SU-DHL-6 (cell line): ENCODE data around the gene FFAR4.

Experiments used
- H2AFZ ChIP-seq: fragments of 200-600 bp; sonication (generic); 2 replicates; pipeline ENCODE4 v1.6.1; 2014; ENCODE audit warnings: low read depth, mild to moderate bottlenecking, moderate library complexity, mixed read lengths, antibody characterized with exemption, low read length; ENCODE audit not compliant: severe bottlenecking
- H3F3A ChIP-seq: fragments of 200-600 bp; shearing (Covaris generic); 2 replicates; pipeline ENCODE4 v1.6.0; 2016; ENCODE audit warnings: antibody characterized with exemption, mild to moderate bottlenecking; ENCODE audit not compliant: insufficient read depth
- H3K27ac ChIP-seq: fragments of 200-600 bp; sonication (generic); 2 replicates; pipeline ENCODE4 v1.5.1; 2016; ENCODE audit warnings: low read depth, mild to moderate bottlenecking, low read length, moderate library complexity, mixed read lengths
- H3K27me3 ChIP-seq: fragments of 200-600 bp; sonication (generic), shearing (Covaris generic); 2 replicates; pipeline ENCODE4 v1.6.0; 2014; ENCODE audit warnings: mild to moderate bottlenecking, low read length
- H3K36me3 ChIP-seq: fragments of 200-600 bp; sonication (generic); 2 replicates; pipeline ENCODE4 v1.6.1; 2014; ENCODE audit warnings: mild to moderate bottlenecking, low read length, mixed read lengths
- H3K4me2 ChIP-seq: fragments of 300-600, 200-600 bp; shearing (Covaris generic), sonication (generic); 2 replicates; pipeline ENCODE4 v1.6.0; 2014; ENCODE audit warnings: low read length, low read depth, mild to moderate bottlenecking; ENCODE audit not compliant: poor library complexity, severe bottlenecking
- H3K4me3 ChIP-seq: fragments of 200-600 bp; sonication (generic); 2 replicates; pipeline ENCODE4 v1.5.1; 2014; ENCODE audit warnings: antibody characterized with exemption, low read length, mild to moderate bottlenecking, mixed read lengths; ENCODE audit not compliant: insufficient read depth, poor library complexity, severe bottlenecking
- H3K79me2 ChIP-seq: fragments of 200-600 bp; sonication (generic); 2 replicates; pipeline ENCODE4 v1.6.1; 2014; ENCODE audit warnings: mild to moderate bottlenecking, low read length, moderate library complexity; ENCODE audit not compliant: insufficient read depth
- H3K9ac ChIP-seq: fragments of 200-600 bp; sonication (generic); 2 replicates; pipeline ENCODE4 v1.7.0; 2014; ENCODE audit warnings: mild to moderate bottlenecking, low read length
- H3K9me2 ChIP-seq: fragments of 200-600 bp; sonication (generic); replicated peaks from 2 replicates; pipeline ENCODE4 v1.6.1; 2014; ENCODE audit warnings: low read length; ENCODE audit not compliant: insufficient read depth
- H3K9me3 ChIP-seq: fragments of 200-600 bp; sonication (generic); 2 replicates; pipeline ENCODE4 v1.6.1; 2014; ENCODE audit warnings: low read length, mixed read lengths; ENCODE audit not compliant: insufficient read depth
- H4K20me1 ChIP-seq: fragments of 200-600 bp; sonication (generic); 2 replicates; pipeline ENCODE4 v1.6.1; 2014; ENCODE audit warnings: low read depth, mild to moderate bottlenecking, antibody characterized with exemption, low read length, moderate library complexity, mixed read lengths
- EZH2phosphoT487 ChIP-seq: fragments of 200-600 bp; sonication (generic), shearing (Covaris generic); conservative IDR thresholded peaks from 2 replicates; pipeline ENCODE4 v1.6.1; 2018; ENCODE audit warnings: mild to moderate bottlenecking, antibody characterized with exemption, low read length, moderate library complexity, mixed read lengths
- TF ChIP-seq, protein P1 (sequence below): fragments of 200-600 bp; sonication (generic); IDR thresholded peaks from one replicate; pipeline ENCODE4 v1.5.1; 2017; ENCODE audit warnings: antibody characterized with exemption, mild to moderate bottlenecking, low read length, moderate library complexity; ENCODE audit not compliant: insufficient read depth, poor library complexity, severe bottlenecking

FFAR4 gene

GRCh38 chr10:93567277-93568104 is 1.0 kb downstream of the FFAR4 start:
- no peaks in the 10 kb centered on the region for H3K27me3 ChIP-seq
- no peaks in the 10 kb centered on the region for H3F3A ChIP-seq
- no peaks in the 10 kb centered on the region for H3K36me3 ChIP-seq
- no peaks in the 10 kb centered on the region for H3K79me2 ChIP-seq
- H3K9me3 ChIP-seq, result no peaks in the 10 kb centered on the region
- no peaks in the 10 kb centered on the region for H4K20me1 ChIP-seq
- H3K4me3 ChIP-seq, result no peak overlapping the region
- no peak overlapping the region for H3K9ac ChIP-seq
- H2AFZ ChIP-seq, result no peak overlapping the region
- no peak overlapping the region for H3K27ac ChIP-seq
- H3K4me2 ChIP-seq, result no peak overlapping the region
- no peaks in the 10 kb centered on the region for H3K9me2 ChIP-seq
- TF ChIP-seq EZH2phosphoT487, result no peak
- TF ChIP-seq, protein P1, sequence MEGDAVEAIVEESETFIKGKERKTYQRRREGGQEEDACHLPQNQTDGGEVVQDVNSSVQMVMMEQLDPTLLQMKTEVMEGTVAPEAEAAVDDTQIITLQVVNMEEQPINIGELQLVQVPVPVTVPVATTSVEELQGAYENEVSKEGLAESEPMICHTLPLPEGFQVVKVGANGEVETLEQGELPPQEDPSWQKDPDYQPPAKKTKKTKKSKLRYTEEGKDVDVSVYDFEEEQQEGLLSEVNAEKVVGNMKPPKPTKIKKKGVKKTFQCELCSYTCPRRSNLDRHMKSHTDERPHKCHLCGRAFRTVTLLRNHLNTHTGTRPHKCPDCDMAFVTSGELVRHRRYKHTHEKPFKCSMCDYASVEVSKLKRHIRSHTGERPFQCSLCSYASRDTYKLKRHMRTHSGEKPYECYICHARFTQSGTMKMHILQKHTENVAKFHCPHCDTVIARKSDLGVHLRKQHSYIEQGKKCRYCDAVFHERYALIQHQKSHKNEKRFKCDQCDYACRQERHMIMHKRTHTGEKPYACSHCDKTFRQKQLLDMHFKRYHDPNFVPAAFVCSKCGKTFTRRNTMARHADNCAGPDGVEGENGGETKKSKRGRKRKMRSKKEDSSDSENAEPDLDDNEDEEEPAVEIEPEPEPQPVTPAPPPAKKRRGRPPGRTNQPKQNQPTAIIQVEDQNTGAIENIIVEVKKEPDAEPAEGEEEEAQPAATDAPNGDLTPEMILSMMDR, result no peak

- H2AFZ ChIP-seq, result no peak overlapping the region
- no peaks in the 10 kb centered on the region for H3K27me3 ChIP-seq
- H3K9me3 ChIP-seq, result no peaks in the 10 kb centered on the region
- H3K4me2 ChIP-seq, result no peak overlapping the region
- H3F3A ChIP-seq, result no peaks in the 10 kb centered on the region
- no peak overlapping the region for H3K9ac ChIP-seq
- no peaks in the 10 kb centered on the region for H3K36me3 ChIP-seq
- H3K4me3 ChIP-seq, result no peak overlapping the region
- H3K9me2 ChIP-seq, result no peaks in the 10 kb centered on the region
- TF ChIP-seq, protein P1, result no peak
- no peak for TF ChIP-seq EZH2phosphoT487
- H3K27ac ChIP-seq, result no peak overlapping the region
- H3K79me2 ChIP-seq, result no peaks in the 10 kb centered on the region
- H4K20me1 ChIP-seq, result no peaks in the 10 kb centered on the region
Measured at GRCh38 chr10:93568105-93568390, 1.6 kb downstream of the FFAR4 start.

DNA sequence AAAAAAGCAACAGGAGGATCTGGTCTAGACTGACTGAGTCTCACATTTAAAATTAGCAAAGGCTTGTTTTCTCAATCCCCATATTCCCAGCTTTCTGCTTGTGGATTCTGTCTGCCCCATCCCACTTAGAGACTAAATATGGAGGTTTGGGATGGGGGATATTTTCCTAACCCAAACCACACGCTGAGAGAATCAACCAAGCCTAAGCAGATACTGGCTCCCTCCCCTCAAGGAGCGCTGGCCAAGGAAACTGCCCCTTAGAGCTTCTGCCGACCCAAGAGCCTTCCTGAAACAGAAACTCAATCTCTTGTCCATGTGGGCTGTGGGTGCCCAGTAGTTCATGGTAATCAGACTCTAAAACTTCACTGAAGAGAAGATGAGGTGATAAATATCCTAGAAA is 3.9 kb downstream of the FFAR4 start:
- H3K79me2 ChIP-seq, result no peaks in the 10 kb centered on the region
- H3K4me2 ChIP-seq, result no peak overlapping the region
- H2AFZ ChIP-seq, result no peak overlapping the region
- H3K9me3 ChIP-seq, result no peaks in the 10 kb centered on the region
- H3K27ac ChIP-seq, result no peak overlapping the region
- H3K36me3 ChIP-seq, result no peaks in the 10 kb centered on the region
- H4K20me1 ChIP-seq, result no peaks in the 10 kb centered on the region
- H3K4me3 ChIP-seq, result no peak overlapping the region
- no peak overlapping the region for H3K9ac ChIP-seq
- H3F3A ChIP-seq, result no peaks in the 10 kb centered on the region
- H3K9me2 ChIP-seq, result no peaks in the 10 kb centered on the region
- no peak for TF ChIP-seq EZH2phosphoT487
- TF ChIP-seq, protein P1, result no peak
- no peaks in the 10 kb centered on the region for H3K27me3 ChIP-seq
